Fibroblast of gingiva (primary cell): ENCODE results near the gene TMEM94.
A peak's percentile ranks its signal among the peaks of the same experiment; 100 is the strongest.
"Not testable (repeated sequence)": the region's sequence is repeated elsewhere in the genome, so short reads cannot be mapped to it uniquely, and the experiment has no call there.

Experiments used
- DNase-seq: peaks from one replicate; pipeline ENCODE4 v3.0.0-alpha.2; 2011; ENCODE audit warnings: low read depth

TMEM94 gene

DNA sequence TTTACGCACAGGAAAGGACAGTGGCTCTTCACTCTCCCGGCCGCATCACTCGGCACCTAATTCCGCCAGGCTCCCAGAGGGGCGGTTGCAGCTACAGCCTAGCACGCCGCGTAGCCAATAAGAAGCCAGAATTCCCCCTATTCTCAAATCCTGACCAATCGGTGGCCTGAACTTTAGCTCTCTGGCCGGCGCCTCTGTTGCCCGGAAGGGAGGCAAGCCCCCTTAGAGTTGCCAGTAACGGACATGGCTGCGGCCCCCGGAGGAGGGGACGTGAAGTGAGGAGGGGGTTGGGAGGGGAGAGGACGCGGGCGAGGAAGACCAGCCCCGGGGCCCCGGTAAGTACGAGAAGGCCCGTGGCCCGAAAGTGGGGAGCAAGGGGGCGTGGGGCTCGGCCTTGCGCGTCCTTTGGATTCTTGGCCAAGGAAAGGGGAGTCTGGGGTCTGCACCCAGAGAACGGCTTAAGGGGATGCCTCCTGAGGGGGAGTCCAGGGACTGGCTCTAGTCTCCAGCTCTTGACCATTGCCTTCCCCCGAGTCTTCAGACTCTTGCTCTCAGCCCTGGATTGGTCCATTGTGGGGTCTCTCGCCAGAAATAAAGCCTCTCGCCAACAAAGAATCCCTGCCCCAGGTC lies at the start of gene TMEM94:
TMEM94 (plus strand) TSS at position 219 of the 630 bp plus-strand sequence. CDS start 15,271 bp downstream, outside the sequence.
- DNase-seq, result peak; percentile 98

DNA sequence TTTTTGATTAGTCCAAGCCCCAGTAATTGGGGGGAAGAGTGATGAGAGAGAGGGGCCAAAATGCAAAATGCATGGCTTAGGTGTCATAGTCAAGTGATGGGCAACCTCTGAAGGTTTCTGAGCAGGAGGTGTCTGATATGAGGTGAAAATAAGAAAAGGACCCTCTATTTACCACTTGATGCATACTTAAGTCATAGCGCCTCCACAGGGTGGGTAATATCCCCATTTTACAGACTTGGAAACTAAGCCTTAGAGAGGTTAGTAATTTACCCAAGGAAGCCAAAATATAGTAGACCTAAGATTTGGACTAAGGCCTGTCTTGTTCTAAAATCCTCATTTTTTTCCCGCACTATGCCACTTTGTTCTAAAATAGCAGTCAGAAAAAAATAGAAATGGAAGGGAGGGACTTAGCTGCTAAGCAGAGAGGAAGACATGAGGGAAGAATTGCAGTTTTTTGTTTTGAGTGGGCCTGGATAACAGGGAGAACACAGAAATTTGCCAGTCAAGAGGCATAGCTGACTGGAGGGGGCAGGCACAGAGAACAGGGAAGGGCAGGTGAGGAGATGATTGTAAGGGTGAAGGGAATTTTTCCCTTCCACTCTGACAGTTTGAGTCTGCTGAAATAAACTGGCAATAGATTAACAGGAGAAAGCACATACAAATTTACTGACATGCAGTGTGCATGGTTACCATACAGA lies 48.6 kb upstream of the TMEM94 start:
- no peak for DNase-seq

DNA sequence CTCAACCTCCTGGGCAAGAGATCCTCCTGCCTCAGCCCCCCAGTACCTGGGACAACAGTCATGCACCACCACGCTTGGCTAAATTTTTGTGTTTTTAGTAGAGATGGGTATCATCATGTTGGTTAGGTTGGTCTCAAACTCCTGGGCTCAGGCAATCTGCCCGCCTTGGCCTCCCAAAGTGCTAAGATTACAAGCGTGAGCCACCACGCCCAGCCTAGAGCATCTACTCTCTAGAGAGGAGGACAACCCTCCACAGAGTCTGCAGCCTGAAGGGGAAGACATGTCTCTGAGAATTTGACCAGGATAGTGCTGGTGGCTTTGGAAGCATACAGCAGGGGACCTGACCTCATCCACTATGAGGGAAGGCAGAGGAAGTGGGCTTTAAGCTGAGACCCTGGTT lies 46.3 kb upstream of the TMEM94 start:
- no peak for DNase-seq

DNA sequence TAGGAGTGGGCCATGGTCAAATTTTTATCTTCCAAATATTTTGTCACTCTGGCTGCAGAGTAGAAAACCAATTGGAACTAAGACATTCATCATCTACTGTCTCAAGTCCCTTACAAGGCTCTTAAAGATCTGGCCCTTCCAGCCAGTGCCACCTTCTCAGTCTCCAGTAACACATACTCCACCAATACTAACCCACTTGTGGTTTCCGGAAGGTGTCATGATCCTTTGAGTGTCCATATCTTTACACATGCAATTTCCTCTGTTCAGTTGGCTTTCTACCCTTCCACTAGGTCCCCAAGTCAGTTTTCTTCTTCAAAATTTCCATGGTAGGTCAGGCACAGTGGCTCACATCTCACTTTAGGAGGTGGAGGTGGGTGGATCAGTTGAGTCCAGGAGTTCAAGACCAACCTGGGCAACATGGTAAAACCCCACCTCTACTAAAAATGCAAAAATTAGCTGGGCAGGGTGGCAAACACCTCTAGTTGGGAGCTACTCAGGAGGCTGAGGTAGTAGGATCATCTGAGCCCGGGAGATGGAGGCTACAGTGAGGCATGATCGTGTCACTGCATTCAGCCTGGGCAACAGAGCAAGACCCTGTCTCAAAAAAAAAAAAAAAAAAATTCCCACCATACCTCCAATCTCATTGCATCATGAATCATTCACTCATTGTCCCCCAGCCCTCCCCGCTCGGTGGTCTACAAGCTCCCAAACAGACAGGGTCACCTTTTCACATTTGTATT lies 44.9 kb upstream of the TMEM94 start:
- no peak for DNase-seq

DNA sequence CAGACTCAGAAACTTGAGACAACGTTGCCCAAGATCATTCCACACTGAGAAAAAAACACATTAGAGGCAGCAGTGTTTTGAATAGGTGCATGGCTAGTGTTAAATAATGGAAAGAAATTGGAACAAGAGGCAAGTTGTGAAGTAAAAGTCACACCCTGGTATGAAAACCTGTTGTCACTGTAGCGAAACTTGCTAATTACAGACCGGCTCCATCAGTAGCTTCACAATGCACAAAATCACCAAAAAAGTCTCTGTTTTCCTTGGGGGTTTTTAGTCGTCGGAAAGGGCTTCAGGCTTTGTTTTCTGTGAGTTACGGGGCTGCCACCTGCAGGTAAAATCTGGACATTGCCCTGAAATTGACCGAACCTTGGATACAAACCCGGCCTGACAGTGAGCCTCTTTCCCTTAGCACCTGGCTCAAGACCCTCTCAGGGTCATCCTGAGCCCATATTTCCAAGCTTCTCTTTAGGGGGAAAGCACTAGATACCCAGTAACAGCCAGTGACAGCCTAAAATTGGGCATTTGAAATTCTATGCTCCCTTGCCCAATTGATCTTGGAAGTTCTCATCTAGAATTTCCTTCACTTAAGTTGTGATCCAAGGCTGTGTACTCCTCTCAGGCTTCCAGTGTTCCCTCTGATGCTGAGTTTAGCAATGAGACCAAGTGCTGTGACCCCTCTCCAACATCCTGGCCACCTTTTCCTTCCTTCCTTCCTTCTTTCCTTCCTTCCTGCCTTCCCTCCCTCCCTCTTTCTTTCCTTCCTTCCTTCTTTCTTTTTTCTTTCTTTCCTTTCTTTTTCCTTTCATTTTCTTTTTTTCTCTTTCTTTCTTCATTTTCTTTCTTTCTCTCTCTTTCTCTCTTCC lies 43.7 kb upstream of the TMEM94 start:
- peak; percentile 39 for DNase-seq

DNA sequence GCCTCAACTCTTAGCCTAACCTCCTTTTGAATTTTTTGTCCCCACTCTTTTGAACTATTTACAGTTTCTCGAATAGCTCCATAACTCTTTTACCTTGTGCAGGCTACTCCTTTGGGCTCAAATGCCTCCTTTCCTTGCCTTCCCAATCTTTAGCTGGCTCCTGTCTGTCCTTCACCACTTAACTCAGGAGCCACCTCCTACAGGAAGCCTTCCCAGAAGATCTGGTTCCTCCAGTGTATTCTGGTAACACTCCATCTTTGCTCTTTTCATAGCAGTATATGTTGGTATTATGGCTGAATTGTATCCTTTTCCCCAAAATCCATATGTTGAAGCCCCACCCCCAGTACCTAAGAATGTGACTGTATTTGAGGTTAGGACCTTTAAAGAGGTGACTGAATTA lies 41.9 kb upstream of the TMEM94 start:
- no peak for DNase-seq

DNA sequence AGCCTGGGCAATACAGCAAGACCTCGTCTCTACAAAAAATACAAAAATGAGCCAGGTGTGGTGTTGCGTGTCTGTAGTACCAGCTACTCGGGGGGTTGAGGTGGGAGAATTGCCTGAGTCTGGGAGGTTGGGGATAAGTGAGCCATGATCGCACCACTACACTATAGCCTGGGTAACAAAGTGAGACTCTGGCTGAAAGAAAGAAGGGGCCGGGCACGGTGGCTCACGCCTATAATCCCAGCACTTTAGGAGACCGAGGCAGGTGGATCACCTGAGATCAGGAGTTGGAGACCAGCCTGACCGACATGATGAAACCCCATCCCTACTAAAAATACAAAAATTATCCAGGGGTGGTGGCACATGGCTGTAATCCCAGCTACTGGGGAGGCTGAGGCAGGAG lies 40.4 kb upstream of the TMEM94 start:
- DNase-seq, result no peak

DNA sequence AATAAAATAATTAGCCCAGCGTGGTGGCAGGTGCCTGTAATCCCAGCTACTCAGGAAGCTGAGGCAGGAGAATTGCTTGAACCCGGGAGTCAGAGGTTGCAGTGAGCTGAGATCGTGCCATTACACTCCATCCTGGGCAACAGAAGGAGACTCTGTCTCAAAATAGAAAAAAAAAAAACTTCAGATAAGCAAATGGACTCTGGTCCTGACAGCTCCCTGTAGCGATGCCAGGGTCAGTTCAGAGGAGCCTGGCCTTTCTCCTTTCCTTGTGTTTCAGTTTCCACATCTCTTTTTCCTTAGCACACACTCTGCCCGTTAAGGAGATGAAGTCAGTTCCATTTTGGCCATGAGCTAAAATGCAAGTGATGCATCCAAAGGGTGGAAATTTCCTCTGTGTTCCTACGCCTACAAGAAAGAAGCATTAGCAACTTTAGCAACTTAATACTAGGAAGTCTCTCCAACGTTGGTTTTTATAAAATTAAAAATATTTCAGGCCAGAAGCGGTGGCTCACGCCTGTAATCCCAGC lies 39.3 kb upstream of the TMEM94 start:
- no peak for DNase-seq

DNA sequence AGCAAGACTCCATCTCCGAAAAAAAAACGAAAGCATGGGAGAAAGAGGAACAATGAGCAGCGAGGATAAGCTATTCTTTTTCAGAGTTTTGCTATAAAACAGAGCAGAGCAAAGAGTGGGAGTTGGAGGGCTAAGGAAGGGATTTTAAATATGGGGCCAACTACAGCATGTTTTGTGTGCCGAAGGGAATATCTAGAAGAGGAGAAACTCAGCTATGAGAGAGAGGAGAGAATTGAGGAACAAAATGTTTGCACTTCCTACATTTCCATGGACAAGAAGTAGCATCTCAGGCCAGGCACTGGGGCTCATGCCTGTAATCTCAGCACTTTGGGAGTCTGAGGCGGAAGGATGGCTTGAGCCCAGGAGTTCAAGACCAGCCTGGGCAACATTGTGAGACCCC lies 37.9 kb upstream of the TMEM94 start:
- DNase-seq, result no peak

DNA sequence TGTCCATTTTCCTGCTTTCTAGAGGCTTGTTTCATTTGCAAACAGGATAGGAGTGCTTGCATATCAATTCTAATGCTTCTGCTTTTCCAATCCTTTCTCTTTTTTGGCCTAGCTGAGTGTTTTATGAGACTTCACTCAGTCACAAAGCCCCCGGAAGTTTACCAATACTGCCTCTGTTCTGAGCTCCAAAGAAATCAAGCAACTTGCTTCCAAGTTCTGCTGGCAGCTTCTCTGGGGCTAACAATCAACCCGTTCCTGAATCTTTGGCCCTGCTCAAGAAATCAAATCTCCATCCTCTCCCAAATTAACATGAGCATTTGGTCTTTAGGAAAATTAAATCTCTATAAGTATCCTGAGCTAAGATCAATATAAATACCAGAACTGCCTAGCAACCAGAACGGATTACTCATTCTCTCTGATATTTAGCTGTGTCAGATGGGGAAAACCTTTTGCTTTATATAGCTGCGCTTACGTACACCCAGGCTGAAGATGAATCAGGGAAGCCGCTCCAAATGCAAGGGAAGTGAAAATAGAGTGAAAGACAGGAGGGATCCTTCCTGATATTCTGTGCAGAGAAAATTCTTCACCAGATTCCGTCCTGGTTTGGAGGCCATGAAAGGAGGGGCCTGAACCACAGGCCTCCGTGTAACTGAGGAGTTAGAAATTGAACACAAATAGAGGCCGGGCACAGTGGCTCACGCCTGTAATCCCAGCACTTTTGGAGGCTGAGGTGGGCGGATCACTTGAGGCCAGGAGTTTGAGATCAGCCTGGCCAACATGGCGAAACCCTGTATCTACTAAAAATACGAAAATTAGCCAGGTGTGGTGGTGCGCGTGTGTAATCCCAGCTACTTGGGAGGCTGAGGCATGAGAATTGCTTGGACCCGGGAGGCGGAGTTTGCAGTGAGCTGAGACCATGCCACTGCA lies 27.6 kb upstream of the TMEM94 start:
- DNase-seq, result peak; percentile 70

DNA sequence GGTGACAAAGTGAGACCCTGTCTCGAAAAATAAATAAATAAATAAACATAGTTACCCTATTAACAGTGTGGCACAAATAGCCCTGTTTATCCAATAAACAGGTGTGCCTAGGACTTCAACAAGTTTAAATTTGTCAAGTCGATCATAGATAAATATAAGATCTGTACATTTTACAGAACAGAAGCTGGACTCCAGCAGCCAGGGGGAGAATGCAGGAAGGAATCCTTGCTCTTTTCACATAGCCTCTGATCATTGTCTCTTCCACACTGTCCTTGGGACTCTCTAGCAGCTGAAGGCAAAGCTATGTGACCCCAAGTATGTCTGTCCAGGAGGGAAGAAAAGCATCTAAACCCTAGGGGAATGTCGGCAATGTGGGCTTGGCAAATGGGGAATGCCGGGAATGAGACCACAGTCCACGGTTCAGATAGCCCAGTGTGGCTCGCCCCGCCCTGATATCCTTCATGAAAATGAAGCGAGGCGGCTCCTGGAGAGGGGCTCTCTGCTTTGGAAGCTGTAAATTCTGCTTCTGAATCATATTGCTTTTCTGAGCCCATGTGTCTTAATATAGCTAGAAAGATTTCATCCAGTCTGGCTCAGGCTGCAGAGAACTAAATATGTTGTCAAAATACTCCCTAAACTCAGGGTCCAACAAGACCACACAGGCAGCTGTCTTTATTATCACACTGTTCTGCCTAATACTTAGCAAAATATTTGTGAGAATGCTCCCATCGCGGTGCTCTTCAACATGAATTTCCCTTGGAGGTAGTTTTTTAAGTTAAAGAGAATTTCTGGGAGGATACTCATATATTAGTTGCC lies 26.1 kb upstream of the TMEM94 start:
- peak; percentile 60 for DNase-seq

DNA sequence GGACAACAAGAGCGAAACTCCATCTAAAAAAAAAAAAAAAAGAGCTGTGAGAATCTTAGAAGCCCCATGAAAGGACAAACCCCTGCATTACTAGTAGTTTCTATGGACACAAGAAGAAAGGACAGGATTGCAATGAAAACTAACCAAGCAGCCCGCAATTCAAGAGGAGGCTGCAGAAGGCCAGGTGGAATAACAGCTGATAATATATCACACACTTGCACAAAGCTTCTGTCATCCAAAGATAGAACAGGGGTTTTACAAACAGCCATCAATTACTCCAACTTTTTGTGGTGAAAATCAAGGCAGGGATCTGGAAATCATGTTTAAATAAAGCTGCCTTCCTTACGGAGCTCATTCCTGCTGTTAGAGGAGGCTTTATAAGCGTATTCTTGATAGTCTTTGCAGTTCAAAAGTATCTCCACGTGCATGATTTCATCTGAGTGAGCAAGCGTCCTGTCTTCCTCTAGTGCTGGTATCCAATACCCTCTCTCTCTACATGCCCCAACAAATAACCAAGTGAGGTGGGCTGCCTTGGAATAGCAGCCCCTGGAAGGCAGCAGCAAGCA lies 23.1 kb upstream of the TMEM94 start:
- no peak for DNase-seq

DNA sequence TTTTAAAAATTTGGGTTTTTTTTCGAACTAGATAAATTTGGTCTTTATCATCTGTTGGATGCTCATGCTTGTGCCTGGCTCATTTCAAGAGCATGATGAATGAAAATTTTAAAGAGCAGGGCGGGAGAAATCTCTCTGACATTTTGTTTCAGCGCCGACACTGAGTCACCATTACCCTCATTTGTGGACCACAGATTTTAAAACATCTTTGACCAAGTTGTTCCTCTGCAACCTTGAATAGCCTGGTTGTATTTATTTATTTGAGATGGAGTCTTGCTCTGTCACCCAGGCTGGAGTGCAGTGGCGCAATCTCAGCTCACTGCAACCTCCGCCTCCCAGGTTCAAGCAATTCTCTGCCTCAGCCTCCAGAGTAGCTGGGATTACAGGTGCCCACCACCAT lies 22.0 kb upstream of the TMEM94 start:
- DNase-seq, result not testable (repeated sequence)

DNA sequence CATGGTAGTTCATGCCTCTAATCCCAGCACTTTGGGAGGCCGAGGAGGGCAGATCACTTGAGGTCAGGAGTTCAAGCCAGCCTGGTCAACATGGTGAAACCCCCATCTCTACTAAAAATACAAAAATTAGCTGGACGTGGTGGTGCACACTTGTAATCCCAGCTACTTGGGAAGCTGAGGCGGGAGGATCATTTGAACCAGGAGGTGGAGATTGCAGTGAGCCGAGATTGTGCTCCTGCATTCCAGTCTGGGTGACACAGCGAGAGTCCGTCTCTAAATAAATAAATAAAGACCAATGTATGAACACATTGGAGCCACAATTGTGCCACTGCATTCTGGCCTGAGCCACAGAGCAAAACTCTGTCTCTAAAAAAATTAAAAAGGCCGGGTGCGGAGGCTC lies 19.0 kb upstream of the TMEM94 start:
- not testable (repeated sequence) for DNase-seq

DNA sequence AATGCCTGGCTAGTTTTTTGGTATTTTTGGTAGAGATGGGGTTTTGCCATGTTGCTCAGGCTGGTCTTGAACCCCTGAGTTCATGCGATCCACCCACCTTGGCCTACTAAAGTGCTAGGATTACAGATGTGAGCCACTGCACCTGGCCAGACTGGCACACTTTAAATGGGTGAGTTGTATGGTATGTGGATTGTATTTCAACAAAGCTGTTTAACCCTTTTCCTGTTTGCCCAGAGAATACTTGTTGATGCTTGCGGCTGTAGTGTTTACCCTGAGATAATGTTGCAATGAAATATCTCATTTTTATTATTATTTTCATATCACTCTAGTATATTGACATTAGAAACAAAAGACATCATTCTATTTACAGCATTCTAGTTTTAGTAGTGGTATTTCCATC lies 17.1 kb upstream of the TMEM94 start:
- DNase-seq, result no peak

DNA sequence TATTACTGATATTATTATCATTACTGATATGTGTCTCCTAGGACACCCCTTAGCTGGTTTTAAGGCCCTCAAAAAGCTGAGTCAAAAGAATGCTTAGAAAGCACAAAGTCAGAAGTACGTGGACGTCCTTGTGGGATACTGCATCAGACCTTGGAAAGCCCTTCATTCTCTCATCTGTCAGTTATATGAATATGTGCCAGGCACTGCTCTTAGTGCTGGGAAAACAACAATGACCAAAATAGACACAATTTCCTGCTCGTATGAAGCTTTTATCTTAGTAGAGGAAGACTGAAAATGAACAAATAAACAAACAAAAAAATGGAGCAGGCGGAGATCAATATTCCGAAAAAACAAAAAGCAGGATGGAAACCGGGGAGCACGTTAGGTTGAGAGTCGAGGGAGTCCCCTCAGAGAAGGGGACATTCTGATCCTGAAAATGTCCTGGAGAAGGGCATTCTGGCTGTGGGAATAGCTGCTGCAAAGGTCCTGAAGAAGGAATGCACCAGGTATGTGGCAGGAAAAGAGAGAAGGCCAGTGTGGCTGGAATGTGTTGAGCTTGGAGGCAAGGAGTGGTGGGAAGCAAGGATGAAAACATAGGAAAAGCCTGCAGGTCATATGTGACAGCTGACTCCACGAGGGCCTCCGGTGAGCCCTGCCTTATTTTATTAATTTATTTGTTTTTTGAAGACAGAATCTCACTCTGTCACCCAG lies 15.5 kb upstream of the TMEM94 start:
- DNase-seq, result no peak

DNA sequence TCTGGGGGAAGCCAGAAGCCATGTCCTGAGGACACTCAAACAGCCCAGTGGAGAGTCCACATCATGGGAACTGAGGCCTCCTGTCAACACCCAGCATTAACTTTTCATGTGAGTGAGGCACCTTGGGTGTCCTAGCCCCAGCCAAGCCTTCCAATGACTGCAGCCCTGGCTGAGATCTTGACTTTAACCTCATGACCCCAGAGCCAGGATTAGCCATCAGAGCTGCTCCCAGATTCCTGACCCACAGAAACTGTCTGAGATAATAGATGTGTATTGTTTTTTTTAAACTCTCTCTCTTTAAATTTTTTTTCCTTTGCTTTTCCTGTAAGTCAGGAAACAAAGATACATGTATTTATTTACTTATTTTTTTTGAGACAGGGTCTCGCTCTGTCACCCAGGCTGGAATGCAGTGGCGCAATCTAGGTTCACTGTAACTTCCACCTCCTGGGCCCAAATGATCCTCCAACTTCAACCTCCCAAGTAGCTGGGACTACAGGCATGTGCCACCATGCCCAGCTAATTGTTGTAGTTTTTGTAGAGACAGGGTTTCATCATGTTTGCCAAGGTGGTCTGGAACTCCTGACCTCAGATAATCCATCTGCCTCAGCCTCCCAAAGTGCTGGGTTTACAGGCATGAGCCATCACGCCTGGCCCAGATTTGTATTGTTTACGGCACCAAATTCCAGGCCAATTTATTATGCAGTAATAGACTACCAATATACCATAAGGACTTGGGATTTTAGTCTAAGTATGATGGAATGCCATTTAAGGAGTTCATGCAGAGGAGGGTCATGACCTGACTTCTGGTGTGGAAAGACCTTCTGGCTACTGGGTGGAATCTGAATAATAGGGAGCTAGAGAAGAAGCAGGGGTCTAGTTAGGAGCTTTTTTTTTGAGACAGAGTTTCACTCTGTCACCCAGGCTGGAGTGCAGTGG lies 14.0 kb upstream of the TMEM94 start:
- peak; percentile 13 for DNase-seq

DNA sequence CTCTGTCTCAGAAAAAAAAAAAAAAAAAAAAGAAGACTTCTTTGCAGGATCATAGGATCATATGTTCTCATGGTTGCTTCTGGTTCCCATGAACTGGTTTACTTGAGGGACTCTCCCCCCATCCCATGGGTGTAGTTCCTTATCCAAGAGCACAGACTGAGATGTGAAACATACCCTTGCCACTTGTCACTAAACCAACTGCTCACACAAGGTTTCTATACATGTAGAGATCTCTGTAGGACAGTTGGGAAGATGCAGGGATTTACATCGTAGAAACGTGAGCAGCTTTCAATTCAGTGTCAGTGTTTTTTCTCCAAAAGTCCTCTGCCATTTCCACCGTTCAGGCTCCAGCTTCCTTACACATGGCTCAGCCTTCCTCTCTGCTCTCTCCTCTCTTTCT lies 11.1 kb upstream of the TMEM94 start:
- DNase-seq, result no peak
